ENCODE data around the gene NELFB.

- TF ChIP-seq CTCF (IDR thresholded peaks at IDR 0.05) (no peak), POLR2A (IDR thresholded peaks at IDR 0.05) (no peak)
Measured at GRCh38 chr9:137311986-137312851, 57.1 kb downstream of the NELFB start.

Measured in testis (tissue), 2 donors.